HCT116 (cell line): ENCODE data around the gene LMX1A. TPM values are rescaled to one million over a fixed set of nuclear protein-coding genes. Genes with fewer than 3 reads are reported as not detected.

Experiments used
- ATAC-seq: fragments of 200-7000 bp; cut with Tn5 transposase; 2 replicates; pipeline ENCODE4 v1.9.1; 2020; ENCODE audit warnings: mild to moderate bottlenecking, moderate library complexity
- BruUV-seq: library from RNA; stranded (reverse); fragments of 400-500 nt; replicated peaks from 2 replicates; lab custom pipeline; 2021; lab: Mats Ljungman, UMichigan
- CTCF ChIA-PET: fragments of 300-600 bp; sonication (Branson Sonifier 250); formaldehyde crosslinking; loops from one replicate; lab custom pipeline; 2021; ENCODE audit warnings: antibody characterized with exemption; lab: Charles Lee
- POLR2A ChIA-PET: fragments of 300-600, 350-600 bp; sonication (Branson Sonifier 250); formaldehyde crosslinking; loops from one replicate; lab custom pipeline; 2021; ENCODE audit warnings: antibody characterized with exemption; lab: Charles Lee
- RAD21 ChIA-PET, 2 experiments: fragments of 300-600 bp; sonication (Branson Sonifier 250); formaldehyde crosslinking; loops; one replicate each; lab custom pipeline; 2023; ENCODE audit warnings: low total read pairs in 2 of 2; ENCODE audit not compliant: uncharacterized antibody in 2 of 2, unreplicated experiment in 2 of 2, low non-redundant PET in 1 of 2; lab: Charles Lee
- DNase-seq: peaks from one replicate; pipeline ENCODE4 v3.0.0-alpha.2; 2010; ENCODE audit warnings: low read depth, low spot score
- H2AFZ ChIP-seq: fragments of 200-600 bp; shearing (Covaris generic), sonication (generic); 2 replicates; pipeline ENCODE4 v1.6.1; 2017; ENCODE audit warnings: low read depth, mixed run types, mixed read lengths, antibody characterized with exemption, low read length; ENCODE audit not compliant: poor library complexity, severe bottlenecking
- H3K27ac ChIP-seq: 2 replicates; pipeline ENCODE4 v1.5.1; 2012; ENCODE audit warnings: low read depth, low read length
- H3K27me3 ChIP-seq: fragments of 200-600 bp; sonication (generic); 2 replicates; pipeline ENCODE4 v1.6.1; 2016; ENCODE audit warnings: mixed run types, low read length, mixed read lengths; ENCODE audit not compliant: insufficient read depth
- H3K36me3 ChIP-seq, 2 experiments: fragments of 200-500 bp in 1 of 2; fragments of 200-600 bp in 1 of 2; sonication (Bioruptor generic) in 1 of 2; sonication (generic) in 1 of 2; 2 replicates each; pipeline versions ENCODE4 v1.5.1 to v1.6.1; 2014 to 2016; ENCODE audit warnings: low read length in 2 of 2, inconsistent platforms in 1 of 2, mixed read lengths in 1 of 2, mixed run types in 1 of 2; ENCODE audit not compliant: insufficient read depth in 2 of 2, control insufficient read depth in 1 of 2
- H3K4me1 ChIP-seq, 2 experiments: fragments of 200-600 bp in 1 of 2; sonication (generic) in 1 of 2; 2 replicates each; pipeline versions ENCODE4 v1.5.1 to v1.6.1; 2012 to 2017; ENCODE audit warnings: low read length in 2 of 2, inconsistent platforms in 1 of 2, mild to moderate bottlenecking in 1 of 2, mixed read lengths in 1 of 2, mixed run types in 1 of 2, moderate library complexity in 1 of 2; ENCODE audit not compliant: insufficient read depth in 2 of 2, control insufficient read depth in 1 of 2
- H3K4me2 ChIP-seq: fragments of 200-600 bp; sonication (generic); 2 replicates; pipeline ENCODE4 v1.6.1; 2017; ENCODE audit warnings: mixed run types, low read length, mixed read lengths
- H3K4me3 ChIP-seq, 2 experiments: fragments of 200-600 bp in 1 of 2; sonication (generic) in 1 of 2; replicated peaks in 1 of 2; 2 replicates each; pipeline ENCODE4 v1.5.1; 2011 to 2016; ENCODE audit warnings: low read length in 2 of 2, control low read depth in 1 of 2, low read depth in 1 of 2, mild to moderate bottlenecking in 1 of 2, mixed read lengths in 1 of 2, mixed run types in 1 of 2
- H3K79me2 ChIP-seq: fragments of 200-600 bp; sonication (generic); 2 replicates; pipeline ENCODE4 v1.6.1; 2017; ENCODE audit warnings: mild to moderate bottlenecking, mixed run types, low read length, moderate library complexity, mixed read lengths; ENCODE audit not compliant: insufficient read depth
- H3K9ac ChIP-seq: fragments of 200-600 bp; sonication (generic); 2 replicates; pipeline ENCODE4 v1.6.1; 2016; ENCODE audit warnings: low read length, mixed read lengths
- H3K9me2 ChIP-seq: fragments of 200-600 bp; sonication (generic), shearing (Covaris generic); 2 replicates; pipeline ENCODE4 v1.6.1; 2017; ENCODE audit warnings: mixed run types, mild to moderate bottlenecking, moderate library complexity; ENCODE audit not compliant: insufficient read depth
- H3K9me3 ChIP-seq, 2 experiments: fragments of 200-500 bp in 1 of 2; fragments of 200-600 bp in 1 of 2; sonication (Bioruptor generic) in 1 of 2; sonication (generic) in 1 of 2; 2 replicates each; pipeline ENCODE4 v1.6.1; 2014 to 2017; ENCODE audit warnings: low read length in 2 of 2, mixed read lengths in 2 of 2, inconsistent platforms in 1 of 2, low read depth in 1 of 2, mild to moderate bottlenecking in 1 of 2, mixed run types in 1 of 2, moderate library complexity in 1 of 2; ENCODE audit not compliant: control insufficient read depth in 1 of 2, insufficient read depth in 1 of 2
- H4K20me1 ChIP-seq: fragments of 200-600 bp; sonication (generic), shearing (Covaris generic); 2 replicates; pipeline ENCODE4 v1.6.1; 2017; ENCODE audit warnings: mixed run types, mild to moderate bottlenecking, moderate library complexity; ENCODE audit not compliant: insufficient read depth
- FOSL1 ChIP-seq: IDR thresholded peaks from 2 replicates; pipeline ENCODE4 v1.6.1; 2012; ENCODE audit warnings: low read depth
- RAD21 ChIP-seq: IDR thresholded peaks from 2 replicates; pipeline ENCODE4 v1.6.1; 2012; ENCODE audit warnings: low read depth, mild to moderate bottlenecking
- SP1 ChIP-seq: IDR thresholded peaks from 2 replicates; pipeline ENCODE4 v1.6.1; 2012; ENCODE audit warnings: low read depth
- TCF7L2 ChIP-seq: IDR thresholded peaks from 2 replicates; pipeline ENCODE4 v1.7.0; 2011; ENCODE audit warnings: borderline replicate concordance, inconsistent platforms; ENCODE audit not compliant: insufficient read depth, insufficient read length; ENCODE audit errors: extremely low read depth
- ZBTB33 ChIP-seq: IDR thresholded peaks from 2 replicates; pipeline ENCODE4 v1.6.1; 2011; ENCODE audit warnings: mild to moderate bottlenecking, low read length, moderate library complexity; ENCODE audit not compliant: insufficient replicate concordance; ENCODE audit errors: extremely low read depth
- ZFX ChIP-seq: fragments of 450-650 bp; IDR thresholded peaks from 2 replicates; pipeline ENCODE4 v1.6.1; 2017
- intact Hi-C: fragments of 100-400 bp; cut with micrococcal nuclease; formaldehyde crosslinking; loops from 2 replicates; pipeline ENCODE4 v1.10.0; 2022
- total RNA-seq: library from RNA; stranded (reverse); gene quantifications from one replicate; pipeline ENCODE4 v1.2.1, GENCODE V29; 2021; ENCODE audit not compliant: unreplicated experiment
- TF ChIP-seq, protein P1 (sequence below), 3 experiments: fragments of 200-600 bp in 1 of 3; sonication (generic) in 1 of 3; IDR thresholded peaks in 2 of 3; conservative IDR thresholded peaks in 1 of 3; 2 replicates each; pipeline ENCODE4 v1.5.1; 2012 to 2017; ENCODE audit warnings: low read depth in 2 of 3, low read length in 2 of 3, antibody characterized with exemption in 1 of 3, borderline replicate concordance in 1 of 3, control low read depth in 1 of 3, mild to moderate bottlenecking in 1 of 3, mixed read lengths in 1 of 3, mixed run types in 1 of 3, moderate library complexity in 1 of 3; ENCODE audit not compliant: insufficient read depth in 1 of 3

The LMX1A gene
- total RNA-seq, 1 experiment from 2014 or later, result not detected

DNA sequence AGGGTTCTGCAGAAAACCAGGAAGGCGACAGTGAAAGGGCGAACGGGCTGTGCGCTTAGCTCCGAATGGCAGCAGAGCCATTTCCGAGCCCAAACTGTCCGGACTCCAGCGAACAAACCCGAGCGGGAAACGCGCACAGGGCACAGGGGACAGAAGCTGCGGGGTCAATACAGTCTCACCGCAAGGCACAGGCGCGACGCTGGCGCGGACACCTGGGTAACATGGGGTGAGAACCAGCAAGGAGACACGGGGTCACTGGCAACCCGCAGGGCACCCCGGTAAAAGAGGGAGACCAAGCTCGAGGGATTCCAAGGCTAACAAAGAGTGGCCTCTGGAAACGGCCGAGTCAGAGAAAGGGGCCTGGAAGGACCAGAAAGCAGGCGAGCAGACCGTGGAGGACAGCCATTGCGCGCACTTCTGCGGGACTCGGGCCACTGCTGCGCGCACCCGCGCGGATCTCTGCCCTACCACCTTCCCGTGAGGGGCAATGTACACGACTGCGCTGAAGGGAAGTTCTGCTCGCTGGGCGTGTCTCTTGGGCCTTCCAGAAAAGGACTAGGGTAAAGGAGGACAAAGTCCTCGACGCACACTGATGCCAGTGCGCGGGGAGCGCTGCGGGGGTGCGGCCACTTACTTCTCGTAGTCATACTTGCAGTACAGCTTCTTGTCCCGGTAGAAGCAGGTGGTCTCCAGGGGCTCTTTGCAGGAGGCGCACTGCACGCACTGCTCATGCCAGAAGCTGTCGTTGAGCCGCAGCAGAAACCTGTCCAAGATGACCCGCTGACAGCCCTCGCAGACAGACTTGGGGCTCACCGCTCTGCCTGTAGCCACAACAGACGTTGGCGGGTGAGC, 3.8 kb downstream of the LMX1A start:
- ATAC-seq (no peak), DNase-seq (no peak)
- Histone ChIP-seq H3K27ac (no peak overlapping the region), H3K4me3 (no peak overlapping the region), H3K9me2 (no peaks in the 10 kb centered on the region), H4K20me1 (no peaks in the 10 kb centered on the region), H3K9ac (no peak overlapping the region), H2AFZ (no peak overlapping the region), H3K4me1 (no peaks in the 10 kb centered on the region), H3K36me3 (no peaks in the 10 kb centered on the region), H3K27me3 (peaks cover 40% of the 10 kb centered on the region), H3K4me2 (no peak overlapping the region), H3K9me3 (no peaks in the 10 kb centered on the region), H3K79me2 (no peaks in the 10 kb centered on the region)
- ChIA-PET POLR2A (no interaction called here), RAD21 (no interaction called here), CTCF (no interaction called here)
- intact Hi-C loops, result no loop called here
- TF ChIP-seq SP1, result no peak
- no peak for TF ChIP-seq ZBTB33
- TF ChIP-seq, protein P1, sequence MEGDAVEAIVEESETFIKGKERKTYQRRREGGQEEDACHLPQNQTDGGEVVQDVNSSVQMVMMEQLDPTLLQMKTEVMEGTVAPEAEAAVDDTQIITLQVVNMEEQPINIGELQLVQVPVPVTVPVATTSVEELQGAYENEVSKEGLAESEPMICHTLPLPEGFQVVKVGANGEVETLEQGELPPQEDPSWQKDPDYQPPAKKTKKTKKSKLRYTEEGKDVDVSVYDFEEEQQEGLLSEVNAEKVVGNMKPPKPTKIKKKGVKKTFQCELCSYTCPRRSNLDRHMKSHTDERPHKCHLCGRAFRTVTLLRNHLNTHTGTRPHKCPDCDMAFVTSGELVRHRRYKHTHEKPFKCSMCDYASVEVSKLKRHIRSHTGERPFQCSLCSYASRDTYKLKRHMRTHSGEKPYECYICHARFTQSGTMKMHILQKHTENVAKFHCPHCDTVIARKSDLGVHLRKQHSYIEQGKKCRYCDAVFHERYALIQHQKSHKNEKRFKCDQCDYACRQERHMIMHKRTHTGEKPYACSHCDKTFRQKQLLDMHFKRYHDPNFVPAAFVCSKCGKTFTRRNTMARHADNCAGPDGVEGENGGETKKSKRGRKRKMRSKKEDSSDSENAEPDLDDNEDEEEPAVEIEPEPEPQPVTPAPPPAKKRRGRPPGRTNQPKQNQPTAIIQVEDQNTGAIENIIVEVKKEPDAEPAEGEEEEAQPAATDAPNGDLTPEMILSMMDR (IDR thresholded peaks at IDR 0.05 in 2 of 3, conservative IDR thresholded peaks at IDR 0.05 in 1 of 3; ENCODE audit: borderline replicate concordance in 1 of 3, insufficient read depth in 1 of 3, low read depth in 2 of 3, low read length in 2 of 3), result no peak
- no peak for TF ChIP-seq ZFX
- TF ChIP-seq FOSL1, result no peak
- no peak for TF ChIP-seq RAD21
- TF ChIP-seq TCF7L2, result no peak
- no TSS peak for BruUV-seq
